SK-N-SH (cell line): ENCODE measurements around the gene FICD. TPM values are rescaled to one million over a fixed set of nuclear protein-coding genes. Genes with fewer than 3 reads are reported as not detected.

ENCODE experiments used
- CTCF ChIA-PET: fragments of 300-600, 350-600 bp; formaldehyde crosslinking; extraction: SDS; loops from one replicate; lab custom pipeline; 2021; lab: Yijun Ruan, JAX
- POLR2A ChIA-PET: fragments of 350-600 bp; sonication (Branson Sonifier 250); formaldehyde crosslinking; extraction: SDS; loops from one replicate; lab custom pipeline; 2020; ENCODE audit warnings: antibody characterized with exemption, inconsistent platforms; lab: Yijun Ruan, JAX
- DNase-seq: peaks from one replicate; pipeline ENCODE4 v3.0.0; 2012
- H2AFZ ChIP-seq: fragments of 200-600 bp; sonication (generic); 2 replicates; pipeline ENCODE4 v1.8.1; 2016; ENCODE audit warnings: antibody characterized with exemption, mild to moderate bottlenecking, low read depth
- H3F3A ChIP-seq: fragments of 200-600 bp; sonication (generic); replicated peaks from 2 replicates; pipeline ENCODE3; 2016; ENCODE audit warnings: antibody characterized with exemption, mild to moderate bottlenecking; ENCODE audit not compliant: insufficient read depth
- H3K27ac ChIP-seq, 2 experiments: fragments of 200-500 bp in 1 of 2; fragments of 200-600 bp in 1 of 2; sonication (Bioruptor generic) in 1 of 2; sonication (generic), shearing (Covaris generic) in 1 of 2; 2 replicates each; pipeline versions ENCODE4 v1.5.1 to v1.6.1; 2014 to 2016; ENCODE audit warnings: low read depth in 2 of 2, inconsistent platforms in 1 of 2, low read length in 1 of 2, mild to moderate bottlenecking in 1 of 2, mixed read lengths in 1 of 2
- H3K27me3 ChIP-seq: fragments of 200-600 bp; sonication (generic), shearing (Covaris generic); 2 replicates; pipeline ENCODE4 v1.6.1; 2016; ENCODE audit warnings: mixed run types; ENCODE audit not compliant: insufficient read depth
- H3K36me3 ChIP-seq, 2 experiments: fragments of 200-500 bp in 1 of 2; fragments of 200-600 bp in 1 of 2; sonication (Bioruptor generic) in 1 of 2; sonication (generic) in 1 of 2; replicated peaks in 1 of 2; 2 replicates each; pipeline versions ENCODE3 to v1.5.1; 2014 to 2016; ENCODE audit warnings: low read length in 1 of 2, mild to moderate bottlenecking in 1 of 2; ENCODE audit not compliant: insufficient read depth in 2 of 2, control insufficient read depth in 1 of 2
- H3K4me1 ChIP-seq, 2 experiments: fragments of 200-500 bp in 1 of 2; fragments of 200-600 bp in 1 of 2; sonication (Bioruptor generic) in 1 of 2; sonication (generic), shearing (Covaris generic) in 1 of 2; 2 replicates each; pipeline versions ENCODE4 v1.5.1 to v1.6.1; 2014 to 2016; ENCODE audit warnings: low read depth in 1 of 2, low read length in 1 of 2, mixed run types in 1 of 2; ENCODE audit not compliant: insufficient read depth in 2 of 2, control insufficient read depth in 1 of 2
- H3K4me2 ChIP-seq: fragments of 200-600 bp; sonication (generic), shearing (Covaris generic); 2 replicates; pipeline ENCODE4 v1.6.1; 2017; ENCODE audit warnings: mixed run types
- H3K4me3 ChIP-seq, 2 experiments: fragments of 200-500 bp in 1 of 2; fragments of 200-600 bp in 1 of 2; sonication (Bioruptor generic) in 1 of 2; sonication (generic), shearing (Covaris generic) in 1 of 2; 2 replicates each; pipeline versions ENCODE4 v1.5.1 to v1.8.1; 2014 to 2016; ENCODE audit warnings: low read depth in 2 of 2, inconsistent platforms in 1 of 2, low read length in 1 of 2, mild to moderate bottlenecking in 1 of 2, mixed read lengths in 1 of 2, moderate library complexity in 1 of 2
- H3K79me2 ChIP-seq: fragments of 200-600 bp; sonication (generic); 2 replicates; pipeline ENCODE4 v1.8.1; 2017; ENCODE audit warnings: mild to moderate bottlenecking; ENCODE audit not compliant: insufficient read depth
- H3K9ac ChIP-seq: fragments of 200-600 bp; sonication (generic); 2 replicates; pipeline ENCODE4 v1.6.1; 2017; ENCODE audit warnings: mixed run types
- H3K9me2 ChIP-seq: fragments of 200-600 bp; sonication (generic); 2 replicates; pipeline ENCODE4 v1.6.1; 2017; ENCODE audit warnings: mixed run types
- H3K9me3 ChIP-seq: fragments of 200-600 bp; sonication (generic); 2 replicates; pipeline ENCODE4 v1.6.1; 2017; ENCODE audit warnings: mixed run types, mild to moderate bottlenecking, moderate library complexity
- H4K20me1 ChIP-seq: fragments of 200-600 bp; sonication (generic); 2 replicates; pipeline ENCODE4 v1.6.1; 2017; ENCODE audit warnings: mild to moderate bottlenecking, mixed run types; ENCODE audit not compliant: insufficient read depth
- CHD2 ChIP-seq: fragments of 150-350 bp; IDR thresholded peaks from 2 replicates; pipeline ENCODE4 v1.6.1; 2018; ENCODE audit warnings: low read length; ENCODE audit not compliant: partially characterized antibody
- EP300 ChIP-seq, 2 experiments: IDR thresholded peaks; 2 replicates each; pipeline versions ENCODE4 v1.4.0 to v1.6.1; 2012; ENCODE audit warnings: borderline replicate concordance in 1 of 2, low read depth in 1 of 2, low read length in 1 of 2
- EZH2phosphoT487 ChIP-seq: fragments of 200-600 bp; sonication (generic); IDR thresholded peaks from 2 replicates; pipeline ENCODE4 v1.6.1; 2017; ENCODE audit warnings: low read depth, mixed run types, mild to moderate bottlenecking, antibody characterized with exemption, moderate library complexity, borderline replicate concordance
- FOSL2 ChIP-seq: IDR thresholded peaks from 2 replicates; pipeline ENCODE4 v1.4.0; 2012; ENCODE audit warnings: low read depth, mild to moderate bottlenecking, moderate library complexity, borderline replicate concordance
- FOXJ3 ChIP-seq: sonication (generic); formaldehyde crosslinking; IDR thresholded peaks from 2 replicates; pipeline ENCODE4 v1.5.1; 2020; ENCODE audit warnings: mild to moderate bottlenecking, missing genetic modification reagents
- GABPA ChIP-seq: IDR thresholded peaks from 2 replicates; pipeline ENCODE4 v1.4.0; 2012; ENCODE audit warnings: low read depth, mild to moderate bottlenecking
- MEF2A ChIP-seq: IDR thresholded peaks from 2 replicates; pipeline ENCODE4 v1.4.0; 2012; ENCODE audit warnings: low read depth, borderline replicate concordance
- MXI1 ChIP-seq: IDR thresholded peaks from 2 replicates; pipeline ENCODE4 v1.6.1; 2012; ENCODE audit warnings: mild to moderate bottlenecking, low read depth, low read length, improper control_type of control experiment
- NFIC ChIP-seq: IDR thresholded peaks from 2 replicates; pipeline ENCODE4 v1.4.0; 2012; ENCODE audit warnings: borderline replicate concordance
- NRF1 ChIP-seq: IDR thresholded peaks from 2 replicates; pipeline ENCODE4 v1.6.1; 2012; ENCODE audit warnings: low read depth, mild to moderate bottlenecking, low read length
- PBX3 ChIP-seq: IDR thresholded peaks from 2 replicates; pipeline ENCODE4; 2012
- RAD21 ChIP-seq: IDR thresholded peaks from 2 replicates; pipeline ENCODE4 v1.6.1; 2012; ENCODE audit warnings: mild to moderate bottlenecking, low read length
- RCOR1 ChIP-seq: fragments of 150-350 bp; IDR thresholded peaks from 2 replicates; pipeline ENCODE4 v1.6.1; 2017; ENCODE audit warnings: antibody characterized with exemption, low read length
- RFX5 ChIP-seq: IDR thresholded peaks from 2 replicates; pipeline ENCODE4 v1.6.1; 2012; ENCODE audit warnings: mild to moderate bottlenecking, improper control_type of control experiment, low read length
- RXRA ChIP-seq: IDR thresholded peaks from 2 replicates; pipeline ENCODE4 v1.4.0; 2012; ENCODE audit warnings: low read depth, mild to moderate bottlenecking, borderline replicate concordance
- SIN3A ChIP-seq: IDR thresholded peaks from 2 replicates; pipeline ENCODE4 v1.6.1; 2012; ENCODE audit warnings: low read depth, mild to moderate bottlenecking, low read length, moderate library complexity, borderline replicate concordance
- SMC3 ChIP-seq: IDR thresholded peaks from 2 replicates; pipeline ENCODE4 v1.6.1; 2012; ENCODE audit warnings: low read depth, low read length, improper control_type of control experiment
- TCF12 ChIP-seq: IDR thresholded peaks from 2 replicates; pipeline ENCODE4 v1.4.0; 2012
- USF1 ChIP-seq: IDR thresholded peaks from 2 replicates; pipeline ENCODE4 v1.4.0; 2012; ENCODE audit warnings: low read depth, borderline replicate concordance
- YY1 ChIP-seq: IDR thresholded peaks from 2 replicates; pipeline ENCODE4 v1.4.0; 2012; ENCODE audit warnings: low read depth, mild to moderate bottlenecking
- WGBS: methylation state at CpG from one replicate; pipeline ENCODE4 v1.1.6; 2017; ENCODE audit warnings: low lambda C conversion rate; 5-methylcytosine and 5-hydroxymethylcytosine counted together
- polyA plus RNA-seq, 3 experiments: library from polyadenylated mRNA; depleted of rRNA; stranded (reverse); fragments of >200 nt; gene quantifications; 2 replicates each; pipeline ENCODE4 v1.2.3, GENCODE V29; 2012
- TF ChIP-seq, protein P1 (sequence below): fragments of 150-350 bp; IDR thresholded peaks from 2 replicates; pipeline ENCODE4 v1.6.1; 2017; ENCODE audit warnings: antibody characterized with exemption, low read length, low read depth, borderline replicate concordance
- TF ChIP-seq, protein P2 (sequence below): fragments of 200-600 bp; sonication (generic); IDR thresholded peaks from 2 replicates; pipeline ENCODE4 v1.6.1; 2017; ENCODE audit warnings: antibody characterized with exemption, mild to moderate bottlenecking, moderate library complexity

The FICD gene
- polyA plus RNA-seq, 1 of the 3 experiments (the other 2 are of a cell fraction), result 1.0 TPM

DNA sequence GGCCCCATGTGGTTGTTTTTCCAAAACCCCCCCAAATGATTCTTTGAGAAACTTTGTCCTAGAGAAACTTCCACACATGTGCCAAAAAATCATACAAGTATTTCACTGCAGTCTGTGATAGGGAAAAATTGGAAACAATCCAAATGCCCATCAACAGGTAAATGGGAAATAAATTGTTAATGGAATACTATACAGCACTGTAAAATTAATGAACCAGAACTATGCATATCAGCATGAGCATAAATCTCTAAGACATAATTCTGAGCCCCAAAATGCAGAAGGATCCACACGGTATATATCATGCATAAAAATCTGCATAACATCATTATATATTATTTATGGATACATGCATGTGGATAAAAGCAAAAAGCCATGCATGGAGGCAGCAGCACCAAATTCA, 5.3 kb upstream of the FICD start:
- no peak overlapping the region for H2AFZ ChIP-seq
- H3F3A ChIP-seq, result no peaks in the 10 kb centered on the region
- no peak overlapping the region for H3K9ac ChIP-seq
- H3K36me3 ChIP-seq, result no peaks in the 10 kb centered on the region
- no peaks in the 10 kb centered on the region for H4K20me1 ChIP-seq
- no peak for DNase-seq
- no peaks in the 10 kb centered on the region for H3K79me2 ChIP-seq
- H3K4me3 ChIP-seq, result no peak overlapping the region
- no peak overlapping the region for H3K4me2 ChIP-seq
- ChIA-PET CTCF (interaction anchor here (1.1 to 2.4 kb wide), 2 partner anchors 519 to 592 kb away, joined by 4 to 14 read pairs; no protein-coding TSS in a partner anchor), POLR2A (no interaction called here)
- no peaks in the 10 kb centered on the region for H3K9me2 ChIP-seq
- TF ChIP-seq EP300 (IDR thresholded peaks at IDR 0.05; ENCODE audit: borderline replicate concordance in 1 of 2, low read depth in 1 of 2, low read length in 1 of 2) (no peak), PBX3 (no peak), RXRA (no peak), MXI1 (no peak), RFX5 (no peak), TCF12 (no peak)
- TF ChIP-seq, protein P1, sequence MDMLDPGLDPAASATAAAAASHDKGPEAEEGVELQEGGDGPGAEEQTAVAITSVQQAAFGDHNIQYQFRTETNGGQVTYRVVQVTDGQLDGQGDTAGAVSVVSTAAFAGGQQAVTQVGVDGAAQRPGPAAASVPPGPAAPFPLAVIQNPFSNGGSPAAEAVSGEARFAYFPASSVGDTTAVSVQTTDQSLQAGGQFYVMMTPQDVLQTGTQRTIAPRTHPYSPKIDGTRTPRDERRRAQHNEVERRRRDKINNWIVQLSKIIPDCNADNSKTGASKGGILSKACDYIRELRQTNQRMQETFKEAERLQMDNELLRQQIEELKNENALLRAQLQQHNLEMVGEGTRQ, result no peak
- peaks cover 0 to 10% of the 10 kb centered on the region in 2 experiments; a peak in 1 of 4 replicates for H3K4me1 ChIP-seq
- 22% methylated on average over 1 of the region's 1 CpG for WGBS
- H3K27me3 ChIP-seq, result no peaks in the 10 kb centered on the region
- no peak overlapping the region for H3K27ac ChIP-seq
- H3K9me3 ChIP-seq, result no peaks in the 10 kb centered on the region

DNA sequence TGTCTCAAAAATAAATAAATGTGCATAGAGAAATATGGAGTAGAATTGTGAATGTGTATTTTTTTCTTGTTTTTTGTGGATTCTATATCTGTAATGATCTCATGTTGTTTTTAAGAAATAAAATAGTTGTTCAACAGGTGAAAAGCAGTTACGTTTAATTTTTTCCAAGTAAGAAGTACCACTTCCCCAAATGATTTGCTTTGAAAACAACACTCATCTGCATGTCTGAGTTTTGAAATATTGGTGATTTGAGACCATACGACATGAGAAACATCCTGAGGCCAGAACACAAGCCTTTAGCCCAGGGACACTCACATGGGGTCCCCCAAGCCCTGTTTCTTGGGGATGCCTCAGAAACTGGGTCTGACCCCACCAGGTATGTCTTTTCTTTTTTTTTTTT, 4.2 kb upstream of the FICD start:
- Histone ChIP-seq H3K4me3 (no peak overlapping the region), H3K27me3 (no peaks in the 10 kb centered on the region)
- POLR2A ChIA-PET, result no interaction called here
- WGBS, result 40% methylated on average over 2 of the region's 2 CpGs
- TF ChIP-seq YY1 (no peak), USF1 (no peak), NRF1 (no peak), FOSL2 (no peak), RCOR1 (no peak), FOXJ3 (CRISPR knock-in tag) (no peak), SMC3 (no peak), GABPA (no peak), NFIC (no peak), RAD21 (no peak), CHD2 (no peak), RFX5 (no peak), EZH2phosphoT487 (no peak), RXRA (no peak), SIN3A (no peak), MEF2A (no peak)
- TF ChIP-seq, protein P1, result no peak
- TF ChIP-seq, protein P2, sequence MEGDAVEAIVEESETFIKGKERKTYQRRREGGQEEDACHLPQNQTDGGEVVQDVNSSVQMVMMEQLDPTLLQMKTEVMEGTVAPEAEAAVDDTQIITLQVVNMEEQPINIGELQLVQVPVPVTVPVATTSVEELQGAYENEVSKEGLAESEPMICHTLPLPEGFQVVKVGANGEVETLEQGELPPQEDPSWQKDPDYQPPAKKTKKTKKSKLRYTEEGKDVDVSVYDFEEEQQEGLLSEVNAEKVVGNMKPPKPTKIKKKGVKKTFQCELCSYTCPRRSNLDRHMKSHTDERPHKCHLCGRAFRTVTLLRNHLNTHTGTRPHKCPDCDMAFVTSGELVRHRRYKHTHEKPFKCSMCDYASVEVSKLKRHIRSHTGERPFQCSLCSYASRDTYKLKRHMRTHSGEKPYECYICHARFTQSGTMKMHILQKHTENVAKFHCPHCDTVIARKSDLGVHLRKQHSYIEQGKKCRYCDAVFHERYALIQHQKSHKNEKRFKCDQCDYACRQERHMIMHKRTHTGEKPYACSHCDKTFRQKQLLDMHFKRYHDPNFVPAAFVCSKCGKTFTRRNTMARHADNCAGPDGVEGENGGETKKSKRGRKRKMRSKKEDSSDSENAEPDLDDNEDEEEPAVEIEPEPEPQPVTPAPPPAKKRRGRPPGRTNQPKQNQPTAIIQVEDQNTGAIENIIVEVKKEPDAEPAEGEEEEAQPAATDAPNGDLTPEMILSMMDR, result no peak
- TF ChIP-seq, all 33 proteins: peak for 0
- DNase-seq, result no peak
- no peaks in the 10 kb centered on the region for H3K9me2 ChIP-seq
- peaks cover 2 to 14% of the 10 kb centered on the region in 2 experiments; a peak in 1 of 4 replicates for H3K4me1 ChIP-seq
- no peak overlapping the region for H3K27ac ChIP-seq
- H3K79me2 ChIP-seq, result peaks cover 6% of the 10 kb centered on the region
- H3K9me3 ChIP-seq, result no peaks in the 10 kb centered on the region
- H3K36me3 ChIP-seq, result no peaks in the 10 kb centered on the region
- H2AFZ ChIP-seq, result no peak overlapping the region
- no peaks in the 10 kb centered on the region for H4K20me1 ChIP-seq
- CTCF ChIA-PET, result interaction anchor here (1.3 to 2.9 kb wide), 4 partner anchors 11 to 101 kb away, joined by 4 to 21 read pairs (median 10); no protein-coding TSS in a partner anchor
- H3K9ac ChIP-seq, result no peak overlapping the region
- H3K4me2 ChIP-seq, result no peak overlapping the region
- no peaks in the 10 kb centered on the region for H3F3A ChIP-seq
